CD4-positive, alpha-beta T cell treated with Interleukin-21 for 1 hour (primary cell): ENCODE data around the gene NELL1.

ENCODE experiments used
- DNase-seq: peaks from one replicate; pipeline ENCODE4 v3.0.0-alpha.2; 2020

Gene NELL1

GRCh38 chr11:21604564-21604963 is 935.2 kb downstream of the NELL1 start:
- no peak for DNase-seq

GRCh38 chr11:21612326-21612725 is 942.9 kb downstream of the NELL1 start:
- no peak for DNase-seq

- no peak for DNase-seq
These were observed 945.6 kb downstream of the NELL1 start for GRCh38 chr11:21614961-21615360.

- DNase-seq = no peak
These were observed 946.6 kb downstream of the NELL1 start for GRCh38 chr11:21615955-21616371.

- no peak for DNase-seq
These were observed 953.2 kb downstream of the NELL1 start for GRCh38 chr11:21622566-21622965.

- DNase-seq = no peak
These were observed 953.6 kb downstream of the NELL1 start for GRCh38 chr11:21622995-21623394.
